Activated CD4-positive, alpha-beta memory T cell treated with anti-CD3 and anti-CD28 coated beads for 36 hours (primary cell): ENCODE measurements around the gene DLGAP1. TPM values are rescaled to one million over a fixed set of nuclear protein-coding genes. Genes with fewer than 3 reads are reported as not detected.

Experiments
- CTCF ChIA-PET: fragments of 350-600 bp; sonication (Branson Sonifier 250); formaldehyde crosslinking; loops from one replicate; lab custom pipeline; 2021; ENCODE audit warnings: antibody characterized with exemption, inconsistent platforms; lab: Charles Lee
- POLR2A ChIA-PET: fragments of 350-600 bp; sonication (Branson Sonifier 250); formaldehyde crosslinking; loops from one replicate; lab custom pipeline; 2021; ENCODE audit warnings: antibody characterized with exemption; lab: Charles Lee
- DNase-seq: peaks from one replicate; pipeline ENCODE4 v3.0.0-alpha.2; 2020
- H3K27ac Mint-ChIP-seq: one replicate; pipeline ENCODE4 v1.8.0; 2021; ENCODE audit warnings: mixed read lengths
- H3K27me3 Mint-ChIP-seq: one replicate; pipeline ENCODE4 v1.8.0; 2021; ENCODE audit warnings: mixed read lengths
- H3K36me3 Mint-ChIP-seq: one replicate; pipeline ENCODE4 v1.8.0; 2021; ENCODE audit warnings: mixed read lengths
- H3K4me1 Mint-ChIP-seq: one replicate; pipeline ENCODE4 v1.8.0; 2021; ENCODE audit warnings: low read depth, mixed read lengths
- H3K4me3 Mint-ChIP-seq: one replicate; pipeline ENCODE4 v1.8.0; 2021; ENCODE audit warnings: mild to moderate bottlenecking, mixed read lengths
- H3K9me3 Mint-ChIP-seq: one replicate; pipeline ENCODE4 v1.8.0; 2021; ENCODE audit warnings: mixed read lengths
- intact Hi-C: fragments of 100-400 bp; cut with micrococcal nuclease; formaldehyde crosslinking; loops from one replicate; pipeline ENCODE4 v1.15.1; 2023
- total RNA-seq, 2 experiments: library from RNA; stranded (reverse); gene quantifications; one replicate each; pipeline ENCODE4 v1.2.3, GENCODE V29; 2021

DLGAP1 gene
- total RNA-seq, 2 experiments from 2014 or later: 0.45 to 1.0 TPM

- intact Hi-C loops: no loop called here
- peaks cover 8% of the 10 kb centered on the region for H3K27me3 Mint-ChIP-seq
- DNase-seq: no peak
- H3K9me3 Mint-ChIP-seq: no peaks in the 10 kb centered on the region
- H3K36me3 Mint-ChIP-seq: no peaks in the 10 kb centered on the region
- POLR2A ChIA-PET: no interaction called here
- H3K4me3 Mint-ChIP-seq: no peak overlapping the region
- CTCF ChIA-PET: interaction anchor here (2.9 kb wide), 1 partner anchor 22 kb away, joined by 9 read pairs; no protein-coding TSS in a partner anchor
- no peaks in the 10 kb centered on the region for H3K4me1 Mint-ChIP-seq
- H3K27ac Mint-ChIP-seq: no peak overlapping the region
These were observed 662.0 kb downstream of the DLGAP1 start for GRCh38 chr18:3793111-3793510.

- DNase-seq: no peak
- intact Hi-C loops: no loop called here
- Mint-ChIP-seq H3K4me3 (no peak overlapping the region), H3K27me3 (peaks cover 7% of the 10 kb centered on the region), H3K36me3 (no peaks in the 10 kb centered on the region), H3K9me3 (no peaks in the 10 kb centered on the region), H3K4me1 (no peaks in the 10 kb centered on the region), H3K27ac (no peak overlapping the region)
- POLR2A ChIA-PET: no interaction called here
- CTCF ChIA-PET: interaction anchor here (2.9 kb wide), 1 partner anchor 21 kb away, joined by 9 read pairs; no protein-coding TSS in a partner anchor
These were observed 662.4 kb downstream of the DLGAP1 start for GRCh38 chr18:3792711-3793110.

- H3K36me3 Mint-ChIP-seq: no peaks in the 10 kb centered on the region
- ChIA-PET POLR2A (no interaction called here), CTCF (no interaction called here)
- H3K4me1 Mint-ChIP-seq: no peaks in the 10 kb centered on the region
- peaks cover 10% of the 10 kb centered on the region for H3K27me3 Mint-ChIP-seq
- no peak for DNase-seq
- no peak overlapping the region for H3K27ac Mint-ChIP-seq
- no peak overlapping the region for H3K4me3 Mint-ChIP-seq
- intact Hi-C loops: no loop called here
- H3K9me3 Mint-ChIP-seq: no peaks in the 10 kb centered on the region
These were observed 663.9 kb downstream of the DLGAP1 start for GRCh38 chr18:3791238-3791637.

GRCh38 chr18:3790703-3791102 lies 664.4 kb downstream of the DLGAP1 start:
- Mint-ChIP-seq H3K4me1 (no peaks in the 10 kb centered on the region), H3K27ac (no peak overlapping the region), H3K36me3 (no peaks in the 10 kb centered on the region), H3K4me3 (no peak overlapping the region), H3K9me3 (no peaks in the 10 kb centered on the region), H3K27me3 (peaks cover 10% of the 10 kb centered on the region)
- DNase-seq: no peak
- intact Hi-C loops: no loop called here
- ChIA-PET CTCF (no interaction called here), POLR2A (no interaction called here)

GRCh38 chr18:3789525-3789924 lies 665.6 kb downstream of the DLGAP1 start:
- no peak overlapping the region for H3K27ac Mint-ChIP-seq
- DNase-seq: no peak
- ChIA-PET POLR2A (no interaction called here), CTCF (interaction anchor here (0.8 to 2.6 kb wide), 2 partner anchors 18 to 21 kb away, joined by 4 to 6 read pairs; no protein-coding TSS in a partner anchor)
- H3K36me3 Mint-ChIP-seq: no peaks in the 10 kb centered on the region
- intact Hi-C loops: no loop called here
- H3K4me1 Mint-ChIP-seq: no peaks in the 10 kb centered on the region
- H3K27me3 Mint-ChIP-seq: peaks cover 12% of the 10 kb centered on the region
- H3K4me3 Mint-ChIP-seq: no peak overlapping the region
- no peaks in the 10 kb centered on the region for H3K9me3 Mint-ChIP-seq

GRCh38 chr18:3784949-3785348 lies 670.2 kb downstream of the DLGAP1 start:
- Mint-ChIP-seq H3K4me1 (no peaks in the 10 kb centered on the region), H3K9me3 (no peaks in the 10 kb centered on the region), H3K4me3 (no peak overlapping the region), H3K27ac (no peak overlapping the region), H3K27me3 (peaks cover 12% of the 10 kb centered on the region), H3K36me3 (no peaks in the 10 kb centered on the region)
- CTCF ChIA-PET: no interaction called here
- no peak for DNase-seq
- intact Hi-C loops: no loop called here
- POLR2A ChIA-PET: no interaction called here

- H3K4me1 Mint-ChIP-seq: no peaks in the 10 kb centered on the region
- peaks cover 5% of the 10 kb centered on the region for H3K27me3 Mint-ChIP-seq
- H3K36me3 Mint-ChIP-seq: no peaks in the 10 kb centered on the region
- H3K4me3 Mint-ChIP-seq: no peak overlapping the region
- H3K9me3 Mint-ChIP-seq: no peaks in the 10 kb centered on the region
- intact Hi-C loops: no loop called here
- no peak for DNase-seq
- POLR2A ChIA-PET: no interaction called here
- no peak overlapping the region for H3K27ac Mint-ChIP-seq
- CTCF ChIA-PET: interaction anchor here (0.8 kb wide), 1 partner anchor 12 kb away, joined by 3 read pairs; no protein-coding TSS in a partner anchor
These were observed 672.2 kb downstream of the DLGAP1 start for GRCh38 chr18:3782901-3783300.

GRCh38 chr18:3777719-3778118 lies 677.4 kb downstream of the DLGAP1 start:
- no peak for DNase-seq
- intact Hi-C loops: no loop called here
- no peaks in the 10 kb centered on the region for H3K27me3 Mint-ChIP-seq
- POLR2A ChIA-PET: no interaction called here
- CTCF ChIA-PET: interaction anchor here (0.7 kb wide), 1 partner anchor 398 kb away, joined by 3 read pairs; no protein-coding TSS in a partner anchor
- H3K4me1 Mint-ChIP-seq: no peaks in the 10 kb centered on the region
- no peak overlapping the region for H3K27ac Mint-ChIP-seq
- no peaks in the 10 kb centered on the region for H3K36me3 Mint-ChIP-seq
- H3K4me3 Mint-ChIP-seq: no peak overlapping the region
- H3K9me3 Mint-ChIP-seq: no peaks in the 10 kb centered on the region

GRCh38 chr18:3777122-3777521 lies 678.0 kb downstream of the DLGAP1 start:
- intact Hi-C loops: no loop called here
- H3K4me1 Mint-ChIP-seq: no peaks in the 10 kb centered on the region
- DNase-seq: no peak
- H3K36me3 Mint-ChIP-seq: no peaks in the 10 kb centered on the region
- H3K4me3 Mint-ChIP-seq: no peak overlapping the region
- ChIA-PET CTCF (no interaction called here), POLR2A (no interaction called here)
- H3K9me3 Mint-ChIP-seq: no peaks in the 10 kb centered on the region
- no peak overlapping the region for H3K27ac Mint-ChIP-seq
- no peaks in the 10 kb centered on the region for H3K27me3 Mint-ChIP-seq

- Mint-ChIP-seq H3K9me3 (no peaks in the 10 kb centered on the region), H3K36me3 (no peaks in the 10 kb centered on the region), H3K27me3 (peaks cover 3% of the 10 kb centered on the region), H3K4me3 (no peak overlapping the region), H3K4me1 (peaks cover 7% of the 10 kb centered on the region), H3K27ac (no peak overlapping the region)
- no peak for DNase-seq
- ChIA-PET CTCF (interaction anchor here (0.6 kb wide), 1 partner anchor 219 kb away, joined by 3 read pairs; no protein-coding TSS in a partner anchor), POLR2A (no interaction called here)
- intact Hi-C loops: no loop called here
These were observed 679.1 kb downstream of the DLGAP1 start for GRCh38 chr18:3775996-3776395.

GRCh38 chr18:3773303-3773702 lies 681.8 kb downstream of the DLGAP1 start:
- intact Hi-C loops: loop anchor here (5.0 kb wide), 2 partner anchors 99 to 491 kb away; no protein-coding TSS in a partner anchor
- Mint-ChIP-seq H3K9me3 (no peaks in the 10 kb centered on the region), H3K4me3 (no peak overlapping the region), H3K4me1 (peaks cover 7% of the 10 kb centered on the region), H3K27ac (no peak overlapping the region), H3K36me3 (no peaks in the 10 kb centered on the region), H3K27me3 (peaks cover 13% of the 10 kb centered on the region)
- ChIA-PET CTCF (interaction anchor here (0.7 to 3.7 kb wide), 5 partner anchors 117 to 295 kb away, joined by 3 to 65 read pairs (median 5); no protein-coding TSS in a partner anchor), POLR2A (no interaction called here)
- no peak for DNase-seq

- no peaks in the 10 kb centered on the region for H3K9me3 Mint-ChIP-seq
- peaks cover 21% of the 10 kb centered on the region for H3K27me3 Mint-ChIP-seq
- H3K4me3 Mint-ChIP-seq: peak overlapping the region; percentile 47
- DNase-seq: peak; percentile 88
- ChIA-PET CTCF (interaction anchor here (0.5 to 3.7 kb wide), 45 partner anchors 9 to 1529 kb away, joined by 3 to 65 read pairs (median 3); no protein-coding TSS in a partner anchor), POLR2A (no interaction called here)
- intact Hi-C loops: loop anchor here (1.0 to 5.0 kb wide), 5 partner anchors 101 to 1285 kb away; no protein-coding TSS in a partner anchor
- no peak overlapping the region for H3K27ac Mint-ChIP-seq
- no peaks in the 10 kb centered on the region for H3K36me3 Mint-ChIP-seq
- H3K4me1 Mint-ChIP-seq: peaks cover 7% of the 10 kb centered on the region
These were observed 683.8 kb downstream of the DLGAP1 start for GRCh38 chr18:3771121-3771971.
